ENCODE data around the gene CAP1. TPM values are rescaled to one million over a fixed set of nuclear protein-coding genes. Genes with fewer than 3 reads are reported as not detected.
"Not testable (repeated sequence)": the region's sequence is repeated elsewhere in the genome, so short reads cannot be mapped to it uniquely, and the experiment has no call there.

The CAP1 gene
- total RNA-seq (100 to 1,000 TPM; 313 to 314 TPM), polyA plus RNA-seq (100 to 1,000 TPM; 610 to 675 (median 672) TPM), total RNA-seq (280 to 573 (median 442) reads per million in 6 experiments)

GRCh38 chr1:40040511-40041465 lies at the start of gene CAP1:
Gene CAP1, plus strand, starts transcription at chr1:40040729. Its CDS starts 18,618 bp downstream, at chr1:40059347.
- peak within 1 kb of the TSS; percentile 78 to 99 (median 96) for H3K27ac Mint-ChIP-seq
- peak within 1 kb of the TSS; percentile 76 to 100 (median 95) for H3K4me3 Mint-ChIP-seq
- ATAC-seq (peak; percentile 81 to 84), DNase-seq (peak; percentile 97 to 100 (median 100))
- H3K27me3 Mint-ChIP-seq: no peaks in the 10 kb centered on the region
- peaks cover 32 to 86% (median 75%) of the 10 kb centered on the region in 4 donors for H3K4me1 Mint-ChIP-seq
- peaks cover 10 to 39% (median 17%) of the 10 kb centered on the region in 3 donors for H3K36me3 Mint-ChIP-seq
- no peaks in the 10 kb centered on the region for H3K9me3 Mint-ChIP-seq
- POLR2A ChIA-PET: interaction anchor here (0.6 to 15.8 kb wide), 19 partner anchors 9 to 651 kb away, joined by 3 to 246 read pairs (median 7); partner anchors contain the start of genes COL9A2, NFYC and ZMPSTE24

GRCh38 chr1:39992234-39992633 lies 48.3 kb upstream of the CAP1 start:
- Mint-ChIP-seq H3K4me3 (no peak overlapping the region), H3K27me3 (no peaks in the 10 kb centered on the region), H3K36me3 (no peaks in the 10 kb centered on the region), H3K9me3 (no peaks in the 10 kb centered on the region), H3K4me1 (peaks cover 16 to 27% (median 18%) of the 10 kb centered on the region in 4 donors), H3K27ac (no peak overlapping the region)
- POLR2A ChIA-PET: no interaction called here
- DNase-seq (no peak), ATAC-seq (no peak)

- ATAC-seq (no peak), DNase-seq (no peak)
- Mint-ChIP-seq H3K4me1 (peaks cover 16 to 27% (median 18%) of the 10 kb centered on the region in 4 donors), H3K36me3 (no peaks in the 10 kb centered on the region), H3K4me3 (no peak overlapping the region), H3K27me3 (no peaks in the 10 kb centered on the region), H3K9me3 (no peaks in the 10 kb centered on the region), H3K27ac (no peak overlapping the region)
- POLR2A ChIA-PET: no interaction called here
Observed at GRCh38 chr1:39992888-39993287, 47.6 kb upstream of the CAP1 start.

DNA sequence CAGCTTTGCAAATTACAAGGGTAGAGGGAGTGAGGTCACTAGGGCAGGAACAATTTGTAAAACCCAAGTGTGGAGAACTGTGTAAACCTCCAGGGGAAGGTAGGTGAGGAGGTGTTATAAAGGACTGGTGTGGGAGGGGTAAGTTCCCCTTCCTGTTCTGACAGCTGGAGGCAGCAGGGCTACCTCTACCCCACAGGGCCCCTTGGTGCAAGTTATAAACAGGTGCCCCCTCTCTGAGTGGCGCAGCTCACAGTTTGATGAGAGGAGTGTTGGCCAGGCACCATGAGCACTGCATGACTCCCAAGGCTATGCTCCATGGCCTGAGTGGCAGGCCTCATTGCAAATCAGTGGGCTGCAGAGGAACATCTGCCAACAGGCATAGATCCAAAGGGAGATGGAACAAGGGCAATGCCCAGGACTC lies 44.5 kb upstream of the CAP1 start:
- POLR2A ChIA-PET: interaction anchor here (0.5 kb wide), 1 partner anchor 974 kb away, joined by 3 read pairs; no protein-coding TSS in a partner anchor
- peaks cover 16 to 31% (median 18%) of the 10 kb centered on the region in 4 donors for H3K4me1 Mint-ChIP-seq
- peak overlapping the region in 9 of 10 donors; percentile 11 to 71 (median 55) for H3K27ac Mint-ChIP-seq
- H3K36me3 Mint-ChIP-seq: no peaks in the 10 kb centered on the region
- peak overlapping the region in 4 of 10 donors; percentile 10 to 52 (median 38) for H3K4me3 Mint-ChIP-seq
- H3K9me3 Mint-ChIP-seq: no peaks in the 10 kb centered on the region
- peak in 8 of 10 donors; percentile 4 to 64 (median 22) for DNase-seq
- ATAC-seq: peak; percentile 89 to 99
- H3K27me3 Mint-ChIP-seq: no peaks in the 10 kb centered on the region

GRCh38 chr1:39996396-39997004 lies 44.0 kb upstream of the CAP1 start:
- H3K36me3 Mint-ChIP-seq: no peaks in the 10 kb centered on the region
- ATAC-seq (no peak), DNase-seq (no peak)
- H3K9me3 Mint-ChIP-seq: no peaks in the 10 kb centered on the region
- H3K4me1 Mint-ChIP-seq: peaks cover 16 to 36% (median 18%) of the 10 kb centered on the region in 4 donors
- peak overlapping the region in 2 of 10 donors; percentile 38 to 46 for H3K4me3 Mint-ChIP-seq
- peak overlapping the region in 7 of 10 donors; percentile 46 to 76 (median 69) for H3K27ac Mint-ChIP-seq
- POLR2A ChIA-PET: no interaction called here
- H3K27me3 Mint-ChIP-seq: no peaks in the 10 kb centered on the region

GRCh38 chr1:40001456-40001855 lies 39.1 kb upstream of the CAP1 start:
- no peak overlapping the region for H3K4me3 Mint-ChIP-seq
- DNase-seq (no peak), ATAC-seq (no peak)
- H3K27me3 Mint-ChIP-seq: peaks cover 0 to 1% (median 0%) of the 10 kb centered on the region in 5 donors
- POLR2A ChIA-PET: no interaction called here
- no peaks in the 10 kb centered on the region for H3K36me3 Mint-ChIP-seq
- H3K27ac Mint-ChIP-seq: no peak overlapping the region
- H3K9me3 Mint-ChIP-seq: peaks cover 0 to 3% (median 0%) of the 10 kb centered on the region in 9 donors
- peaks cover 4 to 40% (median 7%) of the 10 kb centered on the region in 4 donors for H3K4me1 Mint-ChIP-seq

GRCh38 chr1:40003156-40004093 lies 37.1 kb upstream of the CAP1 start:
- H3K4me1 Mint-ChIP-seq: peaks cover 0 to 35% (median 3%) of the 10 kb centered on the region in 4 donors
- DNase-seq (no peak), ATAC-seq (no peak)
- POLR2A ChIA-PET: interaction anchor here (1.0 kb wide), 1 partner anchor 36 kb away, joined by 3 read pairs; no protein-coding TSS in a partner anchor
- H3K27ac Mint-ChIP-seq: peak overlapping the region in 2 of 10 donors; percentile 4 to 7
- no peak overlapping the region for H3K4me3 Mint-ChIP-seq
- H3K36me3 Mint-ChIP-seq: no peaks in the 10 kb centered on the region
- peaks cover 0 to 1% (median 0%) of the 10 kb centered on the region in 5 donors for H3K27me3 Mint-ChIP-seq
- peaks cover 0 to 3% (median 0%) of the 10 kb centered on the region in 9 donors for H3K9me3 Mint-ChIP-seq

GRCh38 chr1:40004857-40005256 lies 35.7 kb upstream of the CAP1 start:
- peaks cover 0 to 3% (median 0%) of the 10 kb centered on the region in 9 donors for H3K9me3 Mint-ChIP-seq
- H3K36me3 Mint-ChIP-seq: no peaks in the 10 kb centered on the region
- no peak overlapping the region for H3K27ac Mint-ChIP-seq
- no peak overlapping the region for H3K4me3 Mint-ChIP-seq
- no peak for DNase-seq
- peaks cover 0 to 39% (median 3%) of the 10 kb centered on the region in 4 donors for H3K4me1 Mint-ChIP-seq
- POLR2A ChIA-PET: no interaction called here
- no peak for ATAC-seq
- peaks cover 0 to 1% (median 0%) of the 10 kb centered on the region in 5 donors for H3K27me3 Mint-ChIP-seq

DNA sequence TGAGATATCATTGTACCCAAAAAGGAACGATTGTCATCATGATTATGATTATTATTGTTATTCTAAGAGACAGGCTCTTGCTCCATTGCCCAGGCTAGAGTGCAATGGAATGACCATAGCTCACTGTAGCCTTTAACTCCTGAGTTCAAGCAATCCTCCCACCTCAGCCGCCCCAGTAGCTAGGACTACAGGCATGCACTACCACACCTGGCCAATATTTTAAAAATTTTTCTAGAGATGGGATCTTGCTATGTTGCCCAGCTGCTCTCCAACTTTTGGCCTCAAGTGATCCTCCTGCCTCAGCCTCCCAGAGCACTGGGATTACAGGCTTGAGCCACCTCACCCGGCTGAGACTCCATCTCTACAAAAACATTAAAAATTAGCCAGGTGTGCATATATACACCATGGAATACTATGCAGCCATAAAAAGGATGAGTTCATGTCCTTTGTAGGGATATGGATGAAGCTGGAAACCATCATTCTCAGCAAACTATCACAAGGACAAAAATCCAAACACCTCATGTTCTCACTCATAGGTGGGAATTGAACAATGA lies 33.0 kb upstream of the CAP1 start:
- H3K4me1 Mint-ChIP-seq: peaks cover 0 to 22% (median under 1%) of the 10 kb centered on the region in 4 donors
- H3K27me3 Mint-ChIP-seq, H3K27ac Mint-ChIP-seq, POLR2A ChIA-PET, H3K36me3 Mint-ChIP-seq, ATAC-seq, H3K9me3 Mint-ChIP-seq, H3K4me3 Mint-ChIP-seq, DNase-seq: not testable (repeated sequence)

DNA sequence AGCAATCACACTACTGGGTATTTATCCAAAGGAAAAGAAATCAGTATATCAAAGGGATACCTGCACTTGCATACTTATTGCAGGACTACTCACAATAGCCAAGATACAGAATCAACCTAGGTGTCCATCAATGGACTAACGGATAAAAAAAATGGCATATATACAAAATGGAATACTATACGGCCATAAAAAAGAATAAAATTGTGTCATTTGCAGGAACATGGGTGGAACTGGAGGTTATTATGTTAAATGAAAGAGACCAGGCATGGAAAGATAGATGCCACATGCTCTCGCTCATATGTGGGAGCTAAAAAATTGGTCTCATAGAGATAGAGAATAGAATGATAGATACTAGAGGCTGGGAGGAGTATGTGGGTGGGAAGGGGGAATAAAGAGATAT lies 29.3 kb upstream of the CAP1 start:
- Mint-ChIP-seq H3K9me3 (peaks cover 0 to 1% (median 0%) of the 10 kb centered on the region in 9 donors), H3K4me3 (no peak overlapping the region), H3K4me1 (peaks cover 3 to 18% (median 7%) of the 10 kb centered on the region in 4 donors), H3K36me3 (no peaks in the 10 kb centered on the region), H3K27me3 (no peaks in the 10 kb centered on the region), H3K27ac (no peak overlapping the region)
- DNase-seq: no peak
- POLR2A ChIA-PET: no interaction called here
- ATAC-seq: no peak

GRCh38 chr1:40014253-40014706 lies 26.2 kb upstream of the CAP1 start:
- peak overlapping the region in 8 of 10 donors; percentile 7 to 59 (median 39) for H3K27ac Mint-ChIP-seq
- DNase-seq: peak in 2 of 10 donors; percentile 30 to 32
- POLR2A ChIA-PET: interaction anchor here (0.6 to 0.7 kb wide), 2 partner anchors 16 to 147 kb away, joined by 3 to 4 read pairs; no protein-coding TSS in a partner anchor
- peak; percentile 80 to 89 for ATAC-seq
- H3K4me1 Mint-ChIP-seq: peaks cover 3 to 20% (median 7%) of the 10 kb centered on the region in 4 donors
- H3K27me3 Mint-ChIP-seq: no peaks in the 10 kb centered on the region
- H3K9me3 Mint-ChIP-seq: peaks cover 0 to 4% (median 0%) of the 10 kb centered on the region in 9 donors
- peaks cover 0 to 2% (median 0%) of the 10 kb centered on the region in 3 donors for H3K36me3 Mint-ChIP-seq
- H3K4me3 Mint-ChIP-seq: no peak overlapping the region

Data from naive thymus-derived CD8-positive, alpha-beta T cell (primary cell).